Upper lobe of right lung (tissue), 1 donor: ENCODE results near the gene DDX23. TPM values are rescaled to one million over a fixed set of nuclear protein-coding genes. Genes with fewer than 3 reads are reported as not detected.

Experiments used
- ATAC-seq: fragments of 200-7000 bp; cut with Tn5 transposase; one replicate; pipeline ENCODE4 v1.9.1; 2020; ENCODE audit warnings: mild to moderate bottlenecking, moderate library complexity
- DNase-seq: peaks from one replicate; pipeline ENCODE4 v3.0.0-alpha.2; 2020
- H3K27ac ChIP-seq: fragments of 200-600 bp; one replicate; pipeline ENCODE4 v1.8.0; 2022
- H3K27me3 ChIP-seq: fragments of 200-600 bp; one replicate; pipeline ENCODE4 v1.8.0; 2022; ENCODE audit warnings: mild to moderate bottlenecking
- H3K36me3 ChIP-seq: fragments of 200-600 bp; one replicate; pipeline ENCODE4 v1.8.0; 2022
- H3K4me1 ChIP-seq: fragments of 200-600 bp; one replicate; pipeline ENCODE4 v1.8.0; 2022
- H3K4me3 ChIP-seq: fragments of 200-600 bp; one replicate; pipeline ENCODE4 v1.8.0; 2022; ENCODE audit warnings: mild to moderate bottlenecking
- H3K9me3 ChIP-seq: fragments of 200-600 bp; one replicate; pipeline ENCODE4 v1.8.0; 2022
- CTCF ChIP-seq: fragments of 200-600 bp; IDR thresholded peaks from one replicate; pipeline ENCODE4 v1.8.0; 2022; ENCODE audit warnings: antibody characterized with exemption
- intact Hi-C: fragments of 100-400 bp; cut with DNase I; formaldehyde crosslinking; loops from one replicate; pipeline ENCODE4 v1.11.0; 2022
- total RNA-seq: library from RNA; stranded (reverse); fragmentation: NEBNext Ultra II Directional; extraction: Animal tissue kit (Norgen Biotek cat#: 25700); gene quantifications from one replicate; pipeline ENCODE4 v1.2.1, GENCODE V29; 2021
- donor health status: DM: no; HTN: yes; CAD: no; lungs with severe emphysema.

Gene DDX23
- total RNA-seq, 1 donor from 2014 or later = 77.2 TPM

GRCh38 chr12:48889679-48890078 is 37.7 kb upstream of the DDX23 start:
- no peak for TF ChIP-seq CTCF
- DNase-seq (no peak), ATAC-seq (no peak)
- Histone ChIP-seq H3K4me1 (peaks cover 8% of the 10 kb centered on the region), H3K27ac (no peak overlapping the region), H3K9me3 (no peaks in the 10 kb centered on the region), H3K36me3 (no peaks in the 10 kb centered on the region), H3K27me3 (peaks cover 18% of the 10 kb centered on the region), H3K4me3 (no peak overlapping the region)
- intact Hi-C loops = loop anchor here (5.0 kb wide), 1 partner anchor 37 kb away; the partner anchor contains the start of gene DDX23

GRCh38 chr12:48883305-48884161 is 31.6 kb upstream of the DDX23 start:
- H3K27me3 ChIP-seq = no peaks in the 10 kb centered on the region
- no peak for DNase-seq

GRCh38 chr12:48882972-48883304 is 31.0 kb upstream of the DDX23 start:
- no peaks in the 10 kb centered on the region for H3K9me3 ChIP-seq
- ATAC-seq = no peak
- no peak for DNase-seq
- no peaks in the 10 kb centered on the region for H3K36me3 ChIP-seq
- TF ChIP-seq CTCF = no peak
- no peaks in the 10 kb centered on the region for H3K27me3 ChIP-seq
- peaks cover 19% of the 10 kb centered on the region for H3K4me1 ChIP-seq
- intact Hi-C loops = no loop called here
- H3K27ac ChIP-seq = no peak overlapping the region
- no peak overlapping the region for H3K4me3 ChIP-seq

More at GRCh38 chr12:48883305-48884161, 31.6 kb upstream of the DDX23 start:
- Histone ChIP-seq H3K9me3 (no peaks in the 10 kb centered on the region), H3K4me1 (peaks cover 19% of the 10 kb centered on the region), H3K27ac (no peak overlapping the region), H3K4me3 (no peak overlapping the region), H3K36me3 (no peaks in the 10 kb centered on the region)
- no peak for TF ChIP-seq CTCF
- intact Hi-C loops = no loop called here
- peak; percentile 32 for ATAC-seq

GRCh38 chr12:48882315-48882687 is 30.3 kb upstream of the DDX23 start:
- Histone ChIP-seq H3K4me3 (peak overlapping the region; percentile 14), H3K9me3 (no peaks in the 10 kb centered on the region), H3K4me1 (peaks cover 19% of the 10 kb centered on the region), H3K27ac (peak overlapping the region; percentile 47), H3K27me3 (no peaks in the 10 kb centered on the region), H3K36me3 (no peaks in the 10 kb centered on the region)
- ATAC-seq (peak; percentile 33), DNase-seq (no peak)
- intact Hi-C loops = no loop called here
- TF ChIP-seq CTCF = no peak

GRCh38 chr12:48881686-48882314 is 29.8 kb upstream of the DDX23 start:
- Histone ChIP-seq H3K27ac (peak overlapping the region; percentile 47), H3K4me3 (peak overlapping the region; percentile 14), H3K4me1 (peaks cover 19% of the 10 kb centered on the region), H3K27me3 (no peaks in the 10 kb centered on the region), H3K36me3 (no peaks in the 10 kb centered on the region), H3K9me3 (no peaks in the 10 kb centered on the region)
- DNase-seq (no peak), ATAC-seq (no peak)
- no peak for TF ChIP-seq CTCF
- intact Hi-C loops = no loop called here
